ENCODE data around the gene ADISSP. TPM values are rescaled to one million over a fixed set of nuclear protein-coding genes. Genes with fewer than 3 reads are reported as not detected.

The ADISSP gene
- total RNA-seq, 5 donors from 2014 or later (not counting 1 experiment from before 2014, with no cell fraction given) = 16.2 to 28.7 (median 22.6) TPM

DNA sequence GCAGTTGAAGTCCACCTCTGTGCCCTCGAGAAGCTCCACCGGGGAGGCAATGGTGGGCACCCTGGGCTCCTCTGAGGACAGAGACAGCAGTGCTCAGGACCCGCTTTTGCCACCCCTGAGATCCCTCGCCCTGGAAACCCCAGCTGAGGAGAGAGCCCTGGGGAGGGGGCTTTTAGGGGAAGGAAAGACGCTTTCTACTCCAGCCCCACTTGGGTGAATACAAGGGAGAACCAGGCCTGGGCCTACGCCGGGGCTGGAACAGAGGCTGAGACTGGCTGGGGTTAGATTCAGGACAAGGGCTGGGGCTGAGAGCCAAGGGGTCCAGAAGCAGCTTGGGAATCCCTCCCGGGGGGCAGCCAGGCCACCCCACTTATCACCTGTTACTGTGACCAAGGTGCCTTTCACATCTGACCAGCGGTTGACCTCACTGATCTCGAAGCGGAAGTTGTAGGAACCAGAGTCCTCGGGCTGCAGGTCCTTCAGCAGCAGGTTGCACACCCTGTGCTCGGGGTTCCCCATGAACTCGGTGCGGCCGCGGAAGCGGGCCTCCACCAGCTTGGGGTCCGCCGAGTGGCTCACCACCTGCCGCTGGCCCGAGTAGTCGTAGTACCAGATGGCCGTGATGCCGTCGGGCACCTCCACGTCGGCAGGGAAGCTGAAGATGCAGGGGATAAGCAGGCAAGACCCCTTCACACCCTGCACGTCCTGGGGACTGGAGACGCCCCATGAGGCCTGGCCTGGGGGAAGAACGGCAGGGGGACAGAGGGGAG is 61.4 kb downstream of the ADISSP start:
- H3K27me3 Mint-ChIP-seq = peaks cover 0 to 3% of the 10 kb centered on the region in 2 donors
- WGBS (ENCODE audit: insufficient coverage) = 87% methylated on average over 27 of the region's 31 CpGs
- no peaks in the 10 kb centered on the region for H3K9me3 Mint-ChIP-seq
- ChIA-PET CTCF (no interaction called here), POLR2A (no interaction called here)
- ATAC-seq (replicated peaks in 1 of 4) (no peak), DNase-seq (no peak)
- Histone ChIP-seq H3K4me1 (ENCODE audit: control insufficient read depth in 1 of 2, extremely low read depth in 1 of 2, insufficient read depth in 2 of 2, low read length in 2 of 2) (no peaks in the 10 kb centered on the region), H3K27me3 (replicated peaks in 1 of 2; ENCODE audit: control insufficient read depth in 2 of 2, extremely low read depth in 1 of 2, insufficient read depth in 2 of 2, low read length in 1 of 2) (peaks cover 0 to 54% of the 10 kb centered on the region in 2 experiments), H3K9me3 (no peaks in the 10 kb centered on the region), H3K27ac (ENCODE audit: low read length) (no peak overlapping the region), H3K36me3 (ENCODE audit: control insufficient read depth in 2 of 2, extremely low read depth in 1 of 2, insufficient read depth in 1 of 2, low read length in 1 of 2) (no peaks in the 10 kb centered on the region), H3K4me3 (ENCODE audit: control insufficient read depth in 1 of 2, extremely low read depth in 1 of 2, low read length in 1 of 2) (no peak overlapping the region)
- no peak overlapping the region for H3K4me3 Mint-ChIP-seq
- no peaks in the 10 kb centered on the region for H3K36me3 Mint-ChIP-seq
- H3K4me1 Mint-ChIP-seq = no peaks in the 10 kb centered on the region
- H3K27ac Mint-ChIP-seq = no peak overlapping the region

DNA sequence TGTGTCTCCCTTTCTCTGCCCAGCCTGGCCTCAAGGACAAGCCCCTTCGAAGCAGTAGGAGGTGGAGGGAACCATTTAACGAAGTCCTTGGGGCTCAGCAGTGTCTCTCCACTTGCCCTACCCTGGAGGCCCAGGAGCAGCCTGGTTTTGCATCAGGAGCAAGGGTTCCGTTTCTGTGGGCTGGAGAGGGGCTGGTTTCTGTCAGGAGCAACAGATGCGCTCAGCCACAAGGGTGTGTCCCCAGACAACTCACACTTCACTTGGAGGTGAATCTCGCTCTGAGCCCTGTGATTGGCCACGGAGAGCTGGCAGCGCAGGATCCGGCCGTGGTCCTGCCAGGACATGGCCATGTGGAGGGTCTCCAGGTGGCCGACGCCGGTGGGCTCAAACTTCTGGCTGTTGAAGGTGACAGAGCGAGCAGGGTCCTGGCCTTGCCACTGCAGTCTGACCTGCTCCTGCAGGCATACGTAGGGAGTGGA is 62.0 kb downstream of the ADISSP start:
- no peaks in the 10 kb centered on the region for H3K36me3 Mint-ChIP-seq
- peaks cover 0 to 3% of the 10 kb centered on the region in 2 donors for H3K27me3 Mint-ChIP-seq
- Histone ChIP-seq H3K27ac (ENCODE audit: low read length) (no peak overlapping the region), H3K9me3 (no peaks in the 10 kb centered on the region), H3K27me3 (replicated peaks in 1 of 2; ENCODE audit: control insufficient read depth in 2 of 2, extremely low read depth in 1 of 2, insufficient read depth in 2 of 2, low read length in 1 of 2) (peaks cover 0 to 48% of the 10 kb centered on the region in 2 experiments), H3K4me1 (ENCODE audit: control insufficient read depth in 1 of 2, extremely low read depth in 1 of 2, insufficient read depth in 2 of 2, low read length in 2 of 2) (no peaks in the 10 kb centered on the region), H3K36me3 (ENCODE audit: control insufficient read depth in 2 of 2, extremely low read depth in 1 of 2, insufficient read depth in 1 of 2, low read length in 1 of 2) (no peaks in the 10 kb centered on the region), H3K4me3 (ENCODE audit: control insufficient read depth in 1 of 2, extremely low read depth in 1 of 2, low read length in 1 of 2) (no peak overlapping the region)
- ChIA-PET POLR2A (no interaction called here), CTCF (no interaction called here)
- H3K4me3 Mint-ChIP-seq = no peak overlapping the region
- H3K4me1 Mint-ChIP-seq = no peaks in the 10 kb centered on the region
- no peaks in the 10 kb centered on the region for H3K9me3 Mint-ChIP-seq
- no peak overlapping the region for H3K27ac Mint-ChIP-seq
- ATAC-seq (replicated peaks in 1 of 4) (no peak), DNase-seq (no peak)
- 80% methylated on average over 11 of the region's 14 CpGs for WGBS (ENCODE audit: insufficient coverage)

DNA sequence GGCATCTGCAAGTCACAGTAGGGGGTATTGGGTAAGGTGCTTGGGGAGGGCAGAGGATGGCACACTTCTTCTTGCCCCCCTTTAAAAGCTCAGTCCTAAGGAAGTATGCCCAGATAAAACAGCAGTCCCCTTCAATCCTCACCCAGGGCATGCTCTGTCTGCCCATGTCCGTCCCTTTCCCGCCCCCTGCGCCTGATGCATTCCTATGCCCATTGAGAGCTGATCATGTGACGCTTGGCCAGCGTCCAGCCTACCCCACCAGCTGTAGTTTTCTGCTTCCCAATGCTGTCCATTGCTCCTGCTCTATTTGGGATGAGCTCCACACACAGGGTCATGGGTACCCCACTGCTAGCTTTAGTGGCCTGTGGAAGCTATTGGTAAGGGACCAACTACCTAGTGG is 63.5 kb downstream of the ADISSP start:
- Histone ChIP-seq H3K36me3 (ENCODE audit: control insufficient read depth in 2 of 2, extremely low read depth in 1 of 2, insufficient read depth in 1 of 2, low read length in 1 of 2) (no peaks in the 10 kb centered on the region), H3K9me3 (no peaks in the 10 kb centered on the region), H3K4me1 (ENCODE audit: control insufficient read depth in 1 of 2, extremely low read depth in 1 of 2, insufficient read depth in 2 of 2, low read length in 2 of 2) (no peaks in the 10 kb centered on the region), H3K27me3 (replicated peaks in 1 of 2; ENCODE audit: control insufficient read depth in 2 of 2, extremely low read depth in 1 of 2, insufficient read depth in 2 of 2, low read length in 1 of 2) (peaks cover 0 to 42% of the 10 kb centered on the region in 2 experiments), H3K27ac (ENCODE audit: low read length) (no peak overlapping the region), H3K4me3 (ENCODE audit: control insufficient read depth in 1 of 2, extremely low read depth in 1 of 2, low read length in 1 of 2) (no peak overlapping the region)
- Mint-ChIP-seq H3K9me3 (no peaks in the 10 kb centered on the region), H3K4me3 (no peak overlapping the region), H3K27me3 (peaks cover 0 to 3% of the 10 kb centered on the region in 2 donors), H3K4me1 (no peaks in the 10 kb centered on the region), H3K27ac (no peak overlapping the region), H3K36me3 (no peaks in the 10 kb centered on the region)
- 90% methylated on average over 5 of the region's 5 CpGs for WGBS (ENCODE audit: insufficient coverage)
- ChIA-PET POLR2A (interaction anchor here in 1 of 2 donors (0.6 kb wide), 1 partner anchor 659 kb away, joined by 3 read pairs; no protein-coding TSS in a partner anchor), CTCF (no interaction called here)
- DNase-seq = no peak
- ATAC-seq (replicated peaks in 1 of 4) = no peak

Other genes with a start within 250 kb of the ADISSP start
- gene GFRA4, start 104.4 kb downstream of the ADISSP start, total RNA-seq = not detected
- gene ADAM33, start 85.7 kb downstream of the ADISSP start, total RNA-seq = not detected
- under 1 TPM in 3 of 5 donors, not detected in 2; 0.06 to 0.16 (median 0.12) TPM for gene SIGLEC1, start 55.2 kb downstream of the ADISSP start, total RNA-seq
- under 1 TPM in 2 of 5 donors, not detected in 3; 0.10 to 0.12 TPM for gene HSPA12B, start 35.1 kb downstream of the ADISSP start, total RNA-seq
- gene SPEF1, start 13.7 kb upstream of the ADISSP start, total RNA-seq = under 1 TPM in 1 of 5 donors, not detected in 4; 0.16 TPM
- 10 to 100 TPM; 37.0 to 79.0 (median 60.8) TPM for gene CENPB, start 19.0 kb upstream of the ADISSP start, total RNA-seq
- gene CDC25B, start 28.6 kb upstream of the ADISSP start, total RNA-seq = 100 to 1,000 TPM; 216 to 409 (median 401) TPM
- gene AP5S1, start 52.8 kb upstream of the ADISSP start, total RNA-seq = 10 to 100 TPM; 11.5 to 17.3 (median 14.4) TPM
- 10 to 100 TPM; 25.7 to 46.9 (median 43.3) TPM for gene MAVS, start 79.1 kb upstream of the ADISSP start, total RNA-seq
- gene PANK2, start 121.6 kb upstream of the ADISSP start, total RNA-seq = 10 to 100 TPM; 45.0 to 67.0 (median 63.6) TPM
- 10 to 100 TPM in 4 of 5 donors, 1 to 10 TPM in 1; 6.9 to 31.7 (median 23.7) TPM for gene RNF24, start 247.8 kb upstream of the ADISSP start, total RNA-seq